Measurements from ENCODE around the gene COBL. TPM values are rescaled to one million over a fixed set of nuclear protein-coding genes. Genes with fewer than 3 reads are reported as not detected.

COBL gene
- total RNA-seq, 4 donors from 2014 or later, result 1.1 to 27.7 (median 15.2) TPM

- DNase-seq (ENCODE audit: low spot score) (no peak), ATAC-seq (ENCODE audit: low FRiP score) (no peak)
- TF ChIP-seq CTCF (IDR thresholded peaks at IDR 0.05), result no peak
Observed at GRCh38 chr7:51146816-51147586, 169.6 kb downstream of the COBL start.

GRCh38 chr7:51144178-51144577 is 172.4 kb downstream of the COBL start:
- ATAC-seq (ENCODE audit: low FRiP score) (no peak), DNase-seq (ENCODE audit: low spot score) (no peak)
- TF ChIP-seq CTCF (IDR thresholded peaks at IDR 0.05), result no peak

GRCh38 chr7:51142741-51143385 is 173.7 kb downstream of the COBL start:
- TF ChIP-seq CTCF (IDR thresholded peaks at IDR 0.05), result no peak
- DNase-seq (ENCODE audit: low spot score) (no peak), ATAC-seq (ENCODE audit: low FRiP score) (no peak)

GRCh38 chr7:51141451-51142003 is 175.1 kb downstream of the COBL start:
- no peak for TF ChIP-seq CTCF (IDR thresholded peaks at IDR 0.05)
- ATAC-seq (ENCODE audit: low FRiP score) (peak; percentile 25), DNase-seq (ENCODE audit: low spot score) (no peak)

GRCh38 chr7:51140199-51141164 is 176.1 kb downstream of the COBL start:
- no peak for ATAC-seq (ENCODE audit: low FRiP score)
- no peak for TF ChIP-seq CTCF (IDR thresholded peaks at IDR 0.05)
- DNase-seq (ENCODE audit: low spot score), result no peak

- ATAC-seq (ENCODE audit: low FRiP score), result no peak
- TF ChIP-seq CTCF (IDR thresholded peaks at IDR 0.05), result no peak
- DNase-seq (ENCODE audit: low spot score), result no peak
Observed at GRCh38 chr7:51139796-51140195, 176.8 kb downstream of the COBL start.

All from omental fat pad (tissue), 4 donors.